Measurements from ENCODE around the gene SNX6.

DNA sequence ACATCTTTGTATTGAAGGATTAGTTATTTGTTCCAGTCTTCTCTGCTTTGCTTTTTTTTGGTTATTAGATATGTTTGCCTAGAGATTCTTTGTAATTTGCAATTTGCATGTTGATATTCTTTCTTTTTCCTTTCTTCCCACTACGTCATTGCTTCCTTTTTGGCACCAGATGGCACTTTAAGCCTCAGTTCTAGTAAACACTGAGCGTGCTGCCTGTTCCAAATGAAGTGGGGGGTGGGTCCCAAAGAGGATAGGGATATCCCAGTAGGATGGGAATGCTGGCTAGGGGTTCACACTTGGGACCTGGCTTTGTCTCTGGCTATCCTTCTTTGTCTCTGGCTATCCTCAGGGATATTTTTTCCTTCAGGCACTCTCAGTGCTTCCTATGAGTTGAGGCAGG, 107.5 kb downstream of the SNX6 start:
- TF ChIP-seq, protein P1, sequence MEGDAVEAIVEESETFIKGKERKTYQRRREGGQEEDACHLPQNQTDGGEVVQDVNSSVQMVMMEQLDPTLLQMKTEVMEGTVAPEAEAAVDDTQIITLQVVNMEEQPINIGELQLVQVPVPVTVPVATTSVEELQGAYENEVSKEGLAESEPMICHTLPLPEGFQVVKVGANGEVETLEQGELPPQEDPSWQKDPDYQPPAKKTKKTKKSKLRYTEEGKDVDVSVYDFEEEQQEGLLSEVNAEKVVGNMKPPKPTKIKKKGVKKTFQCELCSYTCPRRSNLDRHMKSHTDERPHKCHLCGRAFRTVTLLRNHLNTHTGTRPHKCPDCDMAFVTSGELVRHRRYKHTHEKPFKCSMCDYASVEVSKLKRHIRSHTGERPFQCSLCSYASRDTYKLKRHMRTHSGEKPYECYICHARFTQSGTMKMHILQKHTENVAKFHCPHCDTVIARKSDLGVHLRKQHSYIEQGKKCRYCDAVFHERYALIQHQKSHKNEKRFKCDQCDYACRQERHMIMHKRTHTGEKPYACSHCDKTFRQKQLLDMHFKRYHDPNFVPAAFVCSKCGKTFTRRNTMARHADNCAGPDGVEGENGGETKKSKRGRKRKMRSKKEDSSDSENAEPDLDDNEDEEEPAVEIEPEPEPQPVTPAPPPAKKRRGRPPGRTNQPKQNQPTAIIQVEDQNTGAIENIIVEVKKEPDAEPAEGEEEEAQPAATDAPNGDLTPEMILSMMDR (IDR thresholded peaks at IDR 0.05; ENCODE audit: borderline replicate concordance, extremely low read depth, low read length, poor library complexity, severe bottlenecking): no peak
- TF ChIP-seq EZH2 (IDR thresholded peaks at IDR 0.05; ENCODE audit: borderline replicate concordance, low read depth, low read length, severe bottlenecking): no peak

Data from DND-41 (cell line).